Measurements from ENCODE around the gene KIRREL3. TPM values are rescaled to one million over a fixed set of nuclear protein-coding genes. Genes with fewer than 3 reads are reported as not detected.
"Not testable (repeated sequence)": the region's sequence is repeated elsewhere in the genome, so short reads cannot be mapped to it uniquely, and the experiment has no call there.

Gene KIRREL3
- total and polyA plus RNA-seq, 2 of the 4 experiments (the other 2 are of a cell fraction) = 10.9 to 15.9 TPM

DNA sequence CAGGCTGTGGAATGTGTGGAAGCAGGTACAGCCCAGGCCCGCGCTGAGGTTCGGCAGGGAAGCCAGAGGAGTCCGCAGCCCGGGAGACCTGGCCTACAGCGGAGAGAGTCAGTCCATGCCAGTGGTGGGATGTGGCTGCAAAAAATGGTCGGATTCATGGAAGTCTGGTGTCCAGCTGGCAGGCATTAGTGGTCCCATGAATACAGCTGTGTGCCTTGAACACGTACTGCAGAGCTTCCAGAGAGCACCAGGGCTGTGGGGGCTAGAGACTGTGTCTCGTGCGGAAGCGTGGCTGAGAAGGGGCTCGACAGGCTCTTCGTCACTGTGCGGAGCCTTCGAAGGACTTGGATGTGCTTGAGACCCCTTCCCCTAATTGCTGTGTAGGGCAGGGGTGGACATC lies 604.3 kb downstream of the KIRREL3 start:
- H2AK9ac ChIP-seq (replicated peaks; ENCODE audit: low read depth, low read length, poor library complexity); H3K4me1 ChIP-seq (ENCODE audit: control insufficient read depth, insufficient read depth, low read length); H2AK5ac ChIP-seq (ENCODE audit: low read depth, low read length); H3K9me1 ChIP-seq (ENCODE audit: insufficient read depth, low read length); H2BK20ac ChIP-seq (ENCODE audit: low read depth, low read length); dilution Hi-C loops (cut with HindIII; ENCODE audit: low sequenced_read_pairs, unreplicated experiment); POLR2A ChIA-PET (ENCODE audit: unreplicated experiment); BruUV-seq (replicated peaks); ATAC-seq (ENCODE audit: low read depth); H2AFZ ChIP-seq (replicated peaks; ENCODE audit: low read length, poor library complexity); H2BK15ac ChIP-seq (ENCODE audit: low read depth, low read length); H2BK5ac ChIP-seq (ENCODE audit: low read depth, low read length, poor library complexity, severe bottlenecking); H4K20me1 ChIP-seq (ENCODE audit: insufficient read depth, low read length); H4K5ac ChIP-seq (ENCODE audit: low read depth, low read length); intact Hi-C loops (cut with micrococcal nuclease); H3K23ac ChIP-seq (ENCODE audit: low read depth, low read length); H3K14ac ChIP-seq (replicated peaks; ENCODE audit: low read depth, low read length); CTCF ChIA-PET; H3K36me3 ChIP-seq (ENCODE audit: control insufficient read depth, insufficient read depth, low read length); H3K4me3 ChIP-seq (ENCODE audit: insufficient read depth, low read depth, low read length); H3K27me3 ChIP-seq (ENCODE audit: control insufficient read depth, insufficient read depth, low read length); H3K9ac ChIP-seq (ENCODE audit: low read depth, low read length); H3K4ac ChIP-seq (ENCODE audit: low read depth, low read length); H3K18ac ChIP-seq (ENCODE audit: low read depth, low read length); DNase-seq; H4K91ac ChIP-seq (ENCODE audit: insufficient read depth, low read depth, low read length); H3K56ac ChIP-seq (ENCODE audit: extremely low read depth, insufficient read depth, low read length); H4K8ac ChIP-seq (ENCODE audit: low read depth in 2 of 2, low read length in 2 of 2); H3K4me2 ChIP-seq (ENCODE audit: low read depth, low read length); H3K9me3 ChIP-seq (ENCODE audit: control insufficient read depth, insufficient read depth, low read length); in situ Hi-C loops (cut with MboI; ENCODE audit: low sequenced_read_pairs); H3K27ac ChIP-seq (ENCODE audit: insufficient read depth, low read length); H2BK120ac ChIP-seq (ENCODE audit: low read depth, low read length): not testable (repeated sequence)
- peaks cover 8 to 21% of the 10 kb centered on the region in 2 experiments for H3K79me1 ChIP-seq (ENCODE audit: low read depth in 1 of 2, low read length in 2 of 2)
- 85% methylated on average over 2 of the region's 15 CpGs; no CpG with 5 or more reads in 1 of the 2 experiments for WGBS, 2 experiments (ENCODE audit: extremely low coverage in 2 of 2, insufficient read length in 1 of 2)

DNA sequence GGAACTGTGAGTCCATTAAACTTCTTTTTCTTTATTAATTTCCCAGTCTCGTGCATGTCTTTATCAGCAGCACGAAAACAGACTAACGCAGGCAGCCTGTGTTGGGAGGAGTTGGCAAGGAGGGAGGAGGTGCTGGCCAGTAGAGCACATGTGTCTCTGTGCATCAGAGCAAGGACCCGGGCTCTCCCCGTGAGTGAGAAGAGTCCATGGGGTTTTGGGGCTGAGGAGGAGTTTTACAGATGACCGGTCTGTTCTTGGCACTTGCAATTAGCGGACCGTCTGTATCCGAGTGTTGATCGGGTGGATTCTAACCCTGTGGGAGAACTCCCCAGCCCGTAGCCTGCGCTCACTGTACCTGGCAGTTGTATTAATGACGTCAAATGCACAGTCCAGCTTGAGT lies 604.8 kb downstream of the KIRREL3 start:
- H3K4me3 ChIP-seq (ENCODE audit: insufficient read depth, low read depth, low read length); POLR2A ChIA-PET (ENCODE audit: unreplicated experiment); H2AK9ac ChIP-seq (replicated peaks; ENCODE audit: low read depth, low read length, poor library complexity); H2AK5ac ChIP-seq (ENCODE audit: low read depth, low read length); H4K20me1 ChIP-seq (ENCODE audit: insufficient read depth, low read length); H3K9ac ChIP-seq (ENCODE audit: low read depth, low read length); H3K9me3 ChIP-seq (ENCODE audit: control insufficient read depth, insufficient read depth, low read length); H3K4ac ChIP-seq (ENCODE audit: low read depth, low read length); H3K36me3 ChIP-seq (ENCODE audit: control insufficient read depth, insufficient read depth, low read length); H4K8ac ChIP-seq (ENCODE audit: low read depth in 2 of 2, low read length in 2 of 2); H3K9me1 ChIP-seq (ENCODE audit: insufficient read depth, low read length); H3K18ac ChIP-seq (ENCODE audit: low read depth, low read length); H4K5ac ChIP-seq (ENCODE audit: low read depth, low read length); H2BK15ac ChIP-seq (ENCODE audit: low read depth, low read length); H2BK20ac ChIP-seq (ENCODE audit: low read depth, low read length); dilution Hi-C loops (cut with HindIII; ENCODE audit: low sequenced_read_pairs, unreplicated experiment); ATAC-seq (ENCODE audit: low read depth); H2AFZ ChIP-seq (replicated peaks; ENCODE audit: low read length, poor library complexity); H2BK120ac ChIP-seq (ENCODE audit: low read depth, low read length); CTCF ChIA-PET; H3K23ac ChIP-seq (ENCODE audit: low read depth, low read length); intact Hi-C loops (cut with micrococcal nuclease); H3K27ac ChIP-seq (ENCODE audit: insufficient read depth, low read length); H3K56ac ChIP-seq (ENCODE audit: extremely low read depth, insufficient read depth, low read length); H3K4me1 ChIP-seq (ENCODE audit: control insufficient read depth, insufficient read depth, low read length); H3K4me2 ChIP-seq (ENCODE audit: low read depth, low read length); BruUV-seq (replicated peaks); DNase-seq; H4K91ac ChIP-seq (ENCODE audit: insufficient read depth, low read depth, low read length); H2BK5ac ChIP-seq (ENCODE audit: low read depth, low read length, poor library complexity, severe bottlenecking); H3K27me3 ChIP-seq (ENCODE audit: control insufficient read depth, insufficient read depth, low read length); H3K14ac ChIP-seq (replicated peaks; ENCODE audit: low read depth, low read length); in situ Hi-C loops (cut with MboI; ENCODE audit: low sequenced_read_pairs): not testable (repeated sequence)
- H3K79me1 ChIP-seq (ENCODE audit: low read depth in 1 of 2, low read length in 2 of 2) = peaks cover 8 to 21% of the 10 kb centered on the region in 2 experiments
- WGBS, 2 experiments (ENCODE audit: extremely low coverage in 2 of 2, insufficient read length in 1 of 2) = no CpG with 5 or more reads among the region's 13 CpGs

Measured in IMR-90 (cell line).